Activated CD8-positive, alpha-beta memory T cell treated with anti-CD3 and anti-CD28 coated beads for 1 hour (primary cell): ENCODE data around the gene STK17A.

ENCODE experiments used
- DNase-seq, 2 donors: peaks; one replicate each; pipeline ENCODE4 v3.0.0-alpha.2; 2020; ENCODE audit warnings: low read depth in 1 of 2; ENCODE audit errors: extremely low read depth in 1 of 2

Gene STK17A

DNA sequence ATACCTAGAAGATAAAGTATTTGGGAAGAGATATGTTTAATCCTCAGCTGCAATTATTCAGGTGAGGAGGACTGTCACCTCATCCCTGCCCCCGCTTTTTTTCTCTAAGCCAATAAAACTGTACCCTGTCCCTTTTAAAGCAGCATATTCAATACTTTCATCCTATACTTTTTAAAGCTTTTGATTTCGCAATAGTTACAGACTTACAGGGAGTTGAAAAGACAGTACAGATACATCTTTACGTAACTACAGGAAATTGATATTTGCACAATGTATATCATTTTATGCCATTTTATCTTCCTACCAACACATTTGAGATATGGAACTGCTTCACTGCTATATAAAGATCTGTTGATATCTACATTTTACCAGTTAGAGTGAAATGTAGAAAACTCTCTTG, 47.6 kb downstream of the STK17A start:
- DNase-seq = no peak

DNA sequence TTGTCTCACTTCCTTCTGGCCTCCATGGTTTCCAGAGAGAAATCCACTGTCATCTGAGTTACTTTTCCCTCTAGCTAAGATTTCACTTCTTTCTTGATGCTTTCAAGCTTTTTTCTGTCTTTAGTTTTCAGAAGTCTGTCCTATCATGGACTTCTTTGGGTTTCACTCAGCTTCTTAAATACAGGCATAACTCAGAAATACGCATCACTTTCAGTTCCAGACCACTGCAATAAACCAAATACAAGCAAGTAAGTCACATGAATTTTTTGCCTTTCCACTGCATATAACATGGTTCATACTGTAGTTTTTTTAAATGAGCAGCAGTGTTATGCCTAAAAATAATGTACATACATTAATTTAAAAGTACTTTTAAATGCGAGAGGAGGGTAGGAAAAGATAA, 48.7 kb downstream of the STK17A start:
- no peak for DNase-seq

DNA sequence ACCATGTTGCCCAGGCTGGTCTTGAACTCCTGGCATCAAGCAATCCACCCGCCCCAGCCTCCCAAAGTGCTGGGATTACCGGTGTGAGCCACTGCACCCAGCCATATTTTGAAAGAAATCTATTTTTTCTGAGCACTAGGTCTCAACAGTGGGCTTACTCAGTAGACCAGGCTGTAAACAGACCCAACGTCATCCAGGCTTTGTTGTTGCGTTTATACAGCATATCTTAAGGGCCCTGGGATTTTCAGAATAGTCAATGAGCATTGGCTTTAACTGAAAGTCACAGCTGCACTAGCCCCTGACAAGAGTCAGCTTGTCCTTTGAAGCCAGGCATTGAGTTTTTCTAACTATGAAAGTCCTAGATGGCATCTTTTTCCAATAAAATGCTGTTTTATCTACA, 49.8 kb downstream of the STK17A start:
- DNase-seq = no peak

DNA sequence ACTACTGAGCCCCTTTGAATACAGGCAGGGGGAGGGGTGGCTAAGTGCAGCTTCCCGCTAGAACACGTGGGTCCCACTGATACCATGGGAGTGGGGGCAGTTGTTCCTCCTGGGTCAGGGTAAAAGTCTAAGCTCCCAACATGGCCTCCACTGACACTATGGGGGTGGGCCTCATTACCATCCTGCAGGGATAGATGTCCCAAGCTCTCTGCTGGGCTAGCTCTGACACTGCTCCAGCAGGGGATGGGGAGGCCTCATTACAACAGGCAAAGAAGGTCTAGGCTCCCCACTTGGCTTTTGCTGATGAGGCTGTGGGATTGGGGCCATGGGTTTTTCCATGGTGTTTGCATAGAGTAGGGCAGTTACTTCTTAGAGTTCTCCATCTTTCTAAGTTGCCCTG, 51.5 kb downstream of the STK17A start:
- DNase-seq = no peak

DNA sequence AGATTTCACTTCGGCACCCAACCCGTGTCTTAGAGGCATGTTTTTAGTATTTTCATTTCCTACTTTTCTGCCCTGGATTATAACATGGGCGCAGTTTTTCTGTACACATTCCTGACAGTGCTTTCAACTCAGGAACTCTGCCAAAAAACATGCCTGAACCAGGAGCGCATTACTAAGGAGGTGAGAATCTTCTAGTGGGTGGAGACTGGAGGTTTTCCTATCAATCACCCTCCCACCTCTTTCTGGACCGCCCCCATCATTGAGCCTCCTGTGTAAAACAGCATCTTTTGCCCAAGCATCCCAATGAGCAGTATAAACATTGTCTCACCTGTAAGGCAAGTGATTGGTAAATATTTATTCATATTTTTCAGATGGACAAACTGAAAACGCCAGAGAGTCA, 53.2 kb downstream of the STK17A start:
- DNase-seq = no peak

DNA sequence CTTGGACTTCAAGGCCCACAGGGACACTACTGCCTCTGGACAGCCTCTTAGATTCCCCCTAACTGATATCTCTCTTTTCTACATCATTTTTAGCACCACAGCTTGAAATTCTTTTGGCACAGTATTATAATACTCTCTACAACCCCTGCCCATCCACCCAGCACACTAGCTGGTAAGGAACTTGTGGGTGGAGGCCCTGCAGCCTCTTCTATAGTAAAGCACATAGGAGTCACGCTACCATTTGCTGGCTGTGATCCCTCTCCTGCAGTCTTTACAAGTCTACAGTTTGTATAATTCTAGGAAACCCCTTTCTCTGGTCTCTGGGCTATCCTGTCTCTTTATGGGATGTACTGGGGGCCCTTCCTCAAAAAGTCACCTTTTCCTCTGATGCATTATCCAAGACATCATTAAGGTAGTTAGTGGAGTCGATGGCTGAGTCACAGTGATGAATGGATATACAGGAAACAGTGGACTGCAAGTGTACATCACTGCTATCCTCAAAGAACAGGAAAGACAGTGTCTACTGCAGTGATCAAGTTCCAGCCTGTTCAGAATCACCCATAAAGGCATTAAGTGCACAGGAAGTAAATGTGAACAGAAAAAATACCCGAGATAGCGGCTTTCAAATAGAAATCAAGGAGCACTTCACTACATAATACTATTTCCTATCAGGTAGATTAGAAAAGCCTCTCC, 54.4 kb downstream of the STK17A start:
- DNase-seq = no peak

DNA sequence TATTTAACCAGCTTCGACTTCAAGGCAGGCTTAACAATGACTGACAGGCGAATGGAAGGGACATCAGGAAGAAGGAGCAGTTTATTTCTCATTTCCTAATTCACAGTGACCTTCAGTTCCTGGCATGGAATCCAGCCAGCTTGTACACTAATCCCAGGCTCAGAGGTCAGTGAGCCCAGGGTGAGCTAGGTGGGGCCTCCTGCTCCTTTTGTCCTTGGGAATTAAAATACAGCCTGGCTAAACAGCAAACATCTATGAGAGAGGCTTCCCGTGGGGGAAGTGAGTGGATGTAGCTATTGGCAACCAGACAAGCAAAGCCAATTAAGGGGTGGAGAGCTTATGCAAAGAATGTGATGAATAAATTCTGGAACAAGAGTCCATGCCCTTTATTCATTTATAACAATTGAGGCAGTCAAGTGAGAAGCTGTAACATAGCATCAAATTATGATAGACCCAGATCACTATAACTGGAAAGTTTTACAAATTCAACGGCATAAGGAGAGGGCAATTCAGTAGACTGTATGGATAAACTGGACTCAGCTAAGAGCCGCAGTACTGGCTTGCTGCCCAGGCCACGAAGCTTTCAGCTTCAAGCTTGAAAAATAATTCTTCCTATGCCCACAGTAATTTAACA, 57.1 kb downstream of the STK17A start:
- no peak for DNase-seq

DNA sequence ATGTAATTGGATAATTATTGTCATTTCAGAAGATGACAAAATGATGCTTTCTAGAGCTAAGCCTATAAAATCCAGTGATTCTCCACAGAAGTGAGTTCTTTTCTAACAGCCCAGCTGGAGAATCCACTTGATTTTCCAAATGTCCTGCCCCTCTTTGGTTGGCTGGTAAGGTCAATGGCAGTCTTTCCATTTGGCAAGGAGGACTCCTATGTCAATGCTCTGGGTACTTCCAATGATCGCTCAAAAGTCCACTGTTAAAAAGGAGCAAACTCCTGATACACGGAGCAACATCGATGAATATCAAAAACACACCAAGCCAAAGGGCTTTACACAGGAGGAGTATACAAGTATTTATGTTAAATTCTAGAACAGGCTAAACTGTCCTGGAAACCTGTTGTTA, 57.8 kb downstream of the STK17A start:
- DNase-seq = no peak

DNA sequence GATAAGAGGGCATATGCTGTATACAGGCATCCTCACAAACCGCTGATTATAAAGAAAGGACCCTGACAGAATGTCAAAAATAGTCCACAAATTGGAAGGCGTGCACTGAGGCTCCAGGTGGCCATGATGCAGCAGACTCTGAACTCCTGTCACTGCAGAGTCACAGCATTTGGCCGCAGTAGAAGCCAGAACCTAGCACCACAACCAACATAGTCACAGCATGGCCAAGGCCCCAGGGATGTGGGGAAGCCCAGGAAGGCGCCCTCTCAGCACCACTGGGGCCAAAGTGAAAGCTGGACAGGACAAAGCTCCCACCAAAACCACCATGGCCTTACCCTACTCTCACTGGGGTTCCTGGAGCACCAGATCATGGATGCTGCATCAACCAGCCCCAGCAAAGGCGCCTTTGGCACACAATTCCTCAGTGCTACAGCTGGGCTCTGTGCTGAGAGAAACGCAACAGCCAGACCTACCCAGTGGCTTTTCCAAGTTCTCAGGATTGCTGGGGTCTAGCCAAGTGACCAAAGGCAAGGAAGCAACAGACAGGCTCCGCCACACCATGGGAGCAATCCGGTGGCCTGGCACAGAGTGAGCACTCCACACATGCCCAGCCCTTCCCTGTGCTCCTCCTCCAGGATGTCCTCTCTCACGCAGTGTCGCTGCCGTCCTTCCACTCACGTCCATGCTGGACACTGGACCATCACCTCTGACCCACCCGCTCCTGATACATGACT, 60.2 kb downstream of the STK17A start:
- no peak for DNase-seq

DNA sequence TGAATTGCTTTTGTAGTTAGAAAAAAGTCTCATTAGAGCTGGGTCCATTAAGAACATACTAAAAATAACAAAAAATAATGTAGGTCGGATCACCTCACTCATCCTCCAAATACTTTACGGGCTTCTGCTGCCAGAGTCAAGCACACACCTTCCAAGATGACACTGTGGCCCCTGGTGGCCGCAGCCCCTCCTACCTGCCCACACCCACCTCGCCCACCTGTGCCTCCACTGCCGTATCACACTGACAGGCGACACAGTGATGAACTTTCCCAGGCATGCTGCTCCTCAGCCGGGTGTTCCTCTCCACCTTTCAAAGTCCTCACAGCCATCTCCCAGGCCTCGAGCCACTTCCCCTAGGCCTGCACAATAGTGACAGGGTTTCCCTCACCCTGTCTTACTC, 60.9 kb downstream of the STK17A start:
- no peak for DNase-seq

DNA sequence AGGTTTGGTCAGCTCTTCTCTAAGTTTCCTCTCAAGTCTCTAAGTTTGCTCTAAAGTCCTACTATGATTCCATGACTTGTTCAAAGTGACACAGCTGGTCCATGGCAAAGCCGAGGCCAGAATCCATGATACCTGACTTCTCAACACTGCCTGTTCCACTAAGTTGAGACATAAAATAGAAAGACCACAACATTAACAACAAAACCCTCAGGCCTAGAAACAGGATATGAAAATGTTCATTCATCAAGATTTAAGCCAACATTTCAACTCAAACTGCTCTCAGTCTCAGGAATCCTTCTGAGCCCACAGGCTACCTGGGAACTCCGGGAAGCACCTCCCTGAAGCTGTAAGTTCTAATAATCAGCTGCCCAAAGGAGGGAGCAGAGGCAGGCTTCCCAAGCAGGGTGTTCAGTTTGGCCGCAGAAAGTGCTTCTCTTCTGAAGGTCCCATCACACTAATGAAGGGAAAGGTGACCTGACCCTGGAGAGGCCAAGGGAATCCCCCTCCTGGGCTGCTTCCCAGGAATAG, 62.9 kb downstream of the STK17A start:
- DNase-seq = no peak

DNA sequence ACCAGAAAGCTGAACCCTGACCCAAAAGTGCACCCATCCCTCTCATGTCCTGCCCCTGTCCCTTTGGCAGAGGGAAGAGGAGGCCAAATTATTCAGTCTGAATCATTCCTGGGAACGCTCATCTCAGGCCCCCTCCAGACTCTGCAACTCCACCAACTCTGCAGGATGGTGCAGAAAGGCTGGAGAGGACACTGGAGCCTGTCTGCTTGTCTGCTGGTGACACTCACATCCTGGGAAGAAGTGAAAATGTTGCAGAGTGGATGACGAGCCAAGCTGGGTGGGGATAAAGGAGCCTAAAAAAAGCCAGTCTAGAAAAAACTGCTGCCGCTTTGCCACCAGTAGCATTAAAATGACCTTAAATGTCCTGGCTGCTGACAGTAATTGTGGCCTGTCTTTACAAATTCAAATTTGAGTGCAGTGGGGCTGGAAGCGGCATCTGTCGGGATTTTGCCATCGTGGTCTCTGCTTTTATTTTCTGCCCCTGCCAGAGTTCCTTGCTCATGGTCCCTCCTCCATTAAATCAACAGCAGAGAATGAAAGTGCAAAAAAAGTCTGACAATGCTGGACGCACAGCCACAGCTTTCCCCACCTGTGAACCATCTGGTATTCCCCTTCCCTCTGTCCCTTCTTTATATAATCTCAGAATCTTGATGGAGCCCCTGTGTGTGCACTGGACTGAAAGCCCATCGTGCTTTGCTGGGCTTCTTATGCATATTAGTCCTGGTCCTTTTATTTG, 63.9 kb downstream of the STK17A start:
- no peak for DNase-seq

DNA sequence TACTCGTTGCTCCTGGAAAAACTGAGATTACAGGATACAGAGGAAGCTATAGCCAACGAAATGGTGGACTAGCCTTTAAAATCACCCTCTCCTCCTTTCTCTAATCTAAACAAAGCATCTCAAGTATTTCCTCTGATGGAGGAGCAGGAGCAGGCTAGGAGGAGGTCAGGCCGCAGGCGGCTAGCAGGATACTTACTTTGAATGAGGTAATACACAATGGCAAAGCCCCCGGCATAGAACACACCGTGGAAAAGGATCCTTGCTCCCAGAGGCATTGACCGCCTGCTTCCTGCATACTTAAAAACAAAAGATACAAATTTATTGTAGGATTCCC, 64.4 kb downstream of the STK17A start:
- DNase-seq = no peak

DNA sequence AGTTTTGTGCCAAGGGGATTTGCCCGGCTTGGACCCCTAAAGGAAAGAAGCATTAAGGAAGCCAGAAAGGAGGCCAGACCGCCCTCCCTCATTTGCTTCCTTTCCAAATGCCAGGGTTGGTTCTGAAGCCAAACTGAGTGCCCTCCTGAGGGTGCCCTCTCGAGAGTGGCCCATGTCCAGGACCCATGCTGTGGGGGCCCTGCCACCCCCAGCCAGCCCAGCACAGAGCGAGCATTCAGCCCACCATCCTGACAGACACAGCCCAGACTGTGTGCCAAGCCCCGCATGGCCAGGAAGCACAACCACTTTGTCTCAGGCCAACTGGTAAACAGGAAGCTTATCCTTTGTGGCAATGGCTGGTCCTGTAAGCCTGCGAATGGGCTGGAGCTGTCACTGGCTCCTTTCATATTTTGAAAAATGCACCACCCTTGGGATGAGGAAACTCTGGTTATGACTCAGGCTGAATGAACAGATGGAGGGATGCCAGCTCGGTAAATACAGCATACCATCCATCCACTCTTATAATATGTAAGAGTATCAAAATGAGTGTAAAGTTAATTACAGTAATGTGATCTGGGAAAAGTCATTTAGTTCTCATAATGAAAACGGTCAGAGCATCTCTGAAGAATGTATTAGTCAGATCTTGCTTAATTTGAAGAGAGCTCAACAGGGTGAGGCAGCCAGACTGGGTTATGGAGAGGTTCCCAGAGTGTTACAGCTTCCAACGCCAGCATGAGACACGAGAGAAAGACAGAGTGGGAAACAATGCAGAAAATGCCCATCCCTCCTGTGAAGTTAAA, 65.0 kb downstream of the STK17A start:
- DNase-seq = no peak

DNA sequence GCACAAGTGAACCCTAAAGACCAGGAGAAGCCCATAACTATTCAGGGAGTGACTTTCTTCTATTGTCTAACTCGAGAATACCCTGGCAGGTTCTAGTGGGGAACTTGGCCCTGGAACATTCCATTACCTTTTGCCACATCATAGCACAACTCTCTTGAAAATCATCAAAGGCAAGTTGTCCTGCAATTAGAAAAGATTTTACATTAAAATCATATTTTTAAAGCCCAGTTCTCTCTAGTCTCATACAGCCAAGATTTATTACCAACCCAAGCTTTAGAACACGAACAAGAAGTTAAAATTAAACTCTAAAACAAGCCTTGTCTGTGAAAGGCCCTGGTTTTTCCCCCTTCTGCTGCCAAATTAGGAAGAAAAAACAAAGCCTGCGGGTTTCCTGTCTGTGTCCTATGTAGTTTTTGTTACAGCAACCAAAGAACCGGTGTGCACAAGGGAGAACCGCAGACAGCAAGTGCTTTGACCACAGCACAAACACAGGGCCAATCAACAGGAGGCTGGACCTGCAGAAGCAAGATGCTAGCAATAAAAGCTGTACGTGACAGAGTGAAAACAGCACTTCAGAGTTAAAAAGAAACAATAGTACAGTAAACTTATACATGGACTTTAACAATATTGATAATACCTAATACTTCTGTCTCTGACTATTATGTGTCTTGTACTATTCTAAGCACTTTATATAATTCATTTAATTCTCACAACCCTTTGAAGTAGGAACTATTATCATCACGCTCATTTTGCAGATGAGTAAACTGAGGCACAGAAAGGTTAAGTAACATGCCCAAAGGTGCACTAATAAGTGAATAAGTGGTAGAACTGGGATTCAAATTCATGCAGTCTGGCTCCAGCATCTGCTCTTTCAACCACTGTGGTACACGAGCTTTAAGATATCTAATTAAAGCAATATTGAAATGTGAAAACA, 65.8 kb downstream of the STK17A start:
- DNase-seq = peak; percentile 39 to 57

DNA sequence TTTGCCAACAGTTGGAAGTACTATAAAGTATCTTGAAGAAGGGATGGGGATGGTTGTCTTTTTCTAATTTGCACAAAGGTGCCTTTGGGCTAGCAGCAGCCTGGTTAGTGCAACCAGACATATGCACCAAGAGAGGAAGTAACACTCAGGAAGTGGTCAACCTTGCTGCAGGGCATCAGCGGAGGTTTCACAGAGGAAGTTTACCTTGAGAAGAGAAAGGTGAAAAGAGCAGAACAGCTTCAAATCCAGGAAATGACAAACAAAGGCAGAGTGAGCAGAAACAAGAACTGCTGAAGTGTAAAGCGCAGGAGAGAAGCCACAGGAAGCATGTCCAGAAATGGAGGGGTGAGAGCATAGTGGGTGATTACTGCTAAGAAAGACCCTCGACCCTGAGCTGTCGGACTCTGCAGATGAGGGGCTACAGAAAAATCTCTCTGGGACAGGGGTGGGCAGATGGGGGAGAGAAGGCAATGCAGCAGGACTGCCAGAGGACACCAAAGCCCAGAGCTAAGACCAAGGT, 66.9 kb downstream of the STK17A start:
- peak in 1 of 2 donors; percentile 32 for DNase-seq

DNA sequence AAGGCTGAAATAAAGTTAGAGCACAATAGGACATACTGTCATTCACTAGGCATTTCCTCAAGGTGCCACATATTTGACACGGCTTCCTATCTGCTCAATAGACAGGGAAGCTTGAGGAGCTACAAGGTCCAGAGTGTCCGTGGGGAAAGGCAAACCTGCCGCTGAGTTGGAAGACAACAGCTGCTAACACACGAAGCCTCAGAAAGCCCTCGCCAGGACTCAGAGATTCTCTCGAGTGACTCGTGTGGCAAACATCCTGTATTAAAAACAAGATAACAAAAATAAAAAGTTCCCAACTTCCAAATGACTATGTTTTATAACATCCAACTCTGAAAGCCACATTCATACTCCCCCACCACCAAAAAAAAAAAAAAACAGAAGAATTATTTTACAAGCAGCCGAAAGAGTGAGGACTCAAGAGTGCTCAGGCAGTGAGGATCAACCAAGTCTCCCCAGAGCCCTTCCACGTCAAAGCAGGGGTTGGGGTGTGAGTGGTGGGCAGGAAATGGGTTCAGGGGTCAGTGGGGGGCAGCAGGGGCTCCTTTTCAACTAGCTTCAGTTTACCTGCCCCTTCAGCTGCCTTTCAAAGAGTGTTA, 67.6 kb downstream of the STK17A start:
- no peak for DNase-seq

DNA sequence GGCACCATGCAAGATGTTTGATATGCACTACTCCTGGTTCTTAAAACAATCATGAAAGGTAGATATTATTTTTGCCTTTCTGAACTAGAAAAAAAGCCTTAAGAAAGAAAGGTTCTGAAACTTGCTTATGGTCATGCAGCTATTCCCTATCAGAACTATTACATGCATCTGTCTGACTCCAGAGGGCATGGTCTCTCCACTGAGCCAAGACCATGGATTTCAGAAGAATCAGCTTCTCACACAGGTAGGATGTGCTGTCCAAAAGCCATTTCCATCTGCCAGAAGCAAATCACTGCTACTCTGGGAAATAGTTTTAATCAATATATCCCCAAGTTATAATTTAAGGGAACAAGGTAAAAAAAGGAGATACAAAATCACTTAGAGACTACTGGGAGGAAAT, 69.5 kb downstream of the STK17A start:
- no peak for DNase-seq

DNA sequence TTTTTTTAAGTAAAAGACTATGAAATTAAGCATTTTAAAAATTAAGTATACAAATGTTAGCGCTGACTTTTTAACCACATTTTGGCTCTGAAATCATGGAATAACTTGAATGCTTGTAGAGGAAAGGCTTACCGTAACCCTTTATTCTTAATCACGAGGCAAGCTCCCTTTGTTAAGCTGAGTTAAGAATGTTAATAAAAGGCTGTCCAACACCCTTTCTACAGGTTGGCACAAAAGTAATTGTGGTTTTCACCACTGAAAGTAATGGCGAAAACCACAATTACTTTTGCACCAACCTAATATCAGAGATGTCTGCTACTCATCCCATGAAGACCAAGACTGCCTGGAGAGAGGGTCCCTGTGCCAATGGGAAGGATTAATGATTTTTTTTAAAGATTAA, 70.6 kb downstream of the STK17A start:
- DNase-seq = no peak
